ENCODE results near the gene ZIC4.

GRCh38 chr3:147369661-147370123 lies 36.7 kb downstream of the ZIC4 start:
- no peak for TF ChIP-seq YY1 (IDR thresholded peaks at IDR 0.05; ENCODE audit: insufficient read depth, insufficient read length)
- TF ChIP-seq SUZ12 (IDR thresholded peaks at IDR 0.05; ENCODE audit: extremely low read depth, insufficient read depth, insufficient read length): peak; percentile 100

Measured in NT2/D1 (cell line).